Glutamatergic neuron (in vitro differentiated cells): Measurements from ENCODE around the gene PDYN. TPM values are rescaled to one million over a fixed set of nuclear protein-coding genes. Genes with fewer than 3 reads are reported as not detected.

Experiments used
- DNase-seq: peaks from one replicate; pipeline ENCODE4 v3.0.0; 2022
- H3K27ac Mint-ChIP-seq: one replicate; pipeline ENCODE4 v1.8.0; 2020; ENCODE audit warnings: mild to moderate bottlenecking, mixed read lengths, inconsistent platforms; ENCODE audit not compliant: unreplicated experiment
- H3K27me3 Mint-ChIP-seq: one replicate; pipeline ENCODE4 v1.8.0; 2020; ENCODE audit warnings: mild to moderate bottlenecking, moderate library complexity, mixed read lengths, inconsistent platforms; ENCODE audit not compliant: unreplicated experiment
- H3K36me3 Mint-ChIP-seq: one replicate; pipeline ENCODE4 v1.8.0; 2020; ENCODE audit warnings: mild to moderate bottlenecking, mixed read lengths, inconsistent platforms; ENCODE audit not compliant: unreplicated experiment
- H3K4me1 Mint-ChIP-seq: one replicate; pipeline ENCODE4 v1.8.0; 2020; ENCODE audit warnings: mild to moderate bottlenecking, low read depth, mixed read lengths, inconsistent platforms; ENCODE audit not compliant: unreplicated experiment
- H3K4me3 Mint-ChIP-seq: one replicate; pipeline ENCODE4 v1.8.0; 2020; ENCODE audit warnings: mild to moderate bottlenecking, mixed read lengths, inconsistent platforms; ENCODE audit not compliant: unreplicated experiment
- H3K9me3 Mint-ChIP-seq: one replicate; pipeline ENCODE4 v1.8.0; 2020; ENCODE audit warnings: mild to moderate bottlenecking, moderate library complexity, mixed read lengths, inconsistent platforms; ENCODE audit not compliant: unreplicated experiment
- total RNA-seq: library from RNA; stranded (reverse); fragmentation: NEBNext Ultra II Directional; extraction: Animal tissue kit (Norgen Biotek cat#: 25700); gene quantifications from one replicate; pipeline ENCODE4 v1.2.1, GENCODE V29; 2021; ENCODE audit not compliant: unreplicated experiment
- TF ChIP-seq, protein P1 (sequence below): fragments of 200-600 bp; sonication (generic); IDR thresholded peaks from one replicate; pipeline ENCODE4 v1.5.0; 2021; ENCODE audit not compliant: partially characterized antibody, unreplicated experiment

Gene PDYN
- total RNA-seq, 1 donor from 2014 or later: not detected

DNA sequence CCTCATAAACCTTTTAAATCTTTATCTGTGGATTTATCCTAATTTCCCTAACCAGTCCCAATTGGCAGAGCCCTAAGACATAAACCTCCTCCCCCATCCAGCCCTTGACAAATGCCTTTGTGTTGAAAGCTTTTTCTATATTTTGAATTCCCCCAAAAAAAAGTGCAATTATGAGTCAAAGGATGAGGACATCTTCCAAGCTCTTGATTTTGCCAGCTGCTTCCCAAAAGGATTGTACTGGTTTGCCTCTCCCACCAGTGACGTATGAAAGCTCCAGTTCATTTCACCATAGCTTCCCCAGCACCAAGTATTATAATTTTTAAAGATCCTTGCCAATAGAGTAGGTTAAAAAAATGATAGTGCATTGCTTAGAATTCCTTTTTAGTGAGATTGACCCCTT is 59.7 kb downstream of the PDYN start:
- peaks cover 8% of the 10 kb centered on the region for H3K27me3 Mint-ChIP-seq

DNA sequence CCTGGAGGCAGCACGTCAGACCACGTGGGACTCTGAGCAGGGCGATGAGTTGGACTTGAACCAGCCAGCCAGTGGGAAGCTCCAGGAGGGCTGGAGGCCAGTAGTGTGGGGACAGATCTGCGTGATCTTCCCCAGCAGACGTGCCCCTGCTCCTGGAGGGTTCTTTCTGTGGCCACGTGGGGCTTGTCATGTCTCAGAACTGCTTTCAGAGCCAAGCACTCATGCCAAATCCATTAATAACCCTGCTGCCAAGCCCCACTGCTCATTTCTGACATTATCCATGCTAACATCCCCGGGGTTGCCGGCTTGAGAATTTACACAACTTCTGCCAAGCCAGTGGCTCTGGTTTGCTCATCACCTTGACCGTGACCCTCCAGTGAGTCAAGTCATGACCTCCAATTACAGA is 60.4 kb downstream of the PDYN start:
- Mint-ChIP-seq H3K27me3 (peaks cover 8% of the 10 kb centered on the region), H3K4me1 (no peaks in the 10 kb centered on the region), H3K4me3 (no peak overlapping the region), H3K36me3 (no peaks in the 10 kb centered on the region), H3K27ac (no peak overlapping the region), H3K9me3 (peaks cover 5% of the 10 kb centered on the region)
- TF ChIP-seq, protein P1, sequence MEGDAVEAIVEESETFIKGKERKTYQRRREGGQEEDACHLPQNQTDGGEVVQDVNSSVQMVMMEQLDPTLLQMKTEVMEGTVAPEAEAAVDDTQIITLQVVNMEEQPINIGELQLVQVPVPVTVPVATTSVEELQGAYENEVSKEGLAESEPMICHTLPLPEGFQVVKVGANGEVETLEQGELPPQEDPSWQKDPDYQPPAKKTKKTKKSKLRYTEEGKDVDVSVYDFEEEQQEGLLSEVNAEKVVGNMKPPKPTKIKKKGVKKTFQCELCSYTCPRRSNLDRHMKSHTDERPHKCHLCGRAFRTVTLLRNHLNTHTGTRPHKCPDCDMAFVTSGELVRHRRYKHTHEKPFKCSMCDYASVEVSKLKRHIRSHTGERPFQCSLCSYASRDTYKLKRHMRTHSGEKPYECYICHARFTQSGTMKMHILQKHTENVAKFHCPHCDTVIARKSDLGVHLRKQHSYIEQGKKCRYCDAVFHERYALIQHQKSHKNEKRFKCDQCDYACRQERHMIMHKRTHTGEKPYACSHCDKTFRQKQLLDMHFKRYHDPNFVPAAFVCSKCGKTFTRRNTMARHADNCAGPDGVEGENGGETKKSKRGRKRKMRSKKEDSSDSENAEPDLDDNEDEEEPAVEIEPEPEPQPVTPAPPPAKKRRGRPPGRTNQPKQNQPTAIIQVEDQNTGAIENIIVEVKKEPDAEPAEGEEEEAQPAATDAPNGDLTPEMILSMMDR: no peak
- no peak for DNase-seq

More for the DNA sequence above, 59.7 kb downstream of the PDYN start:
- Mint-ChIP-seq H3K27ac (no peak overlapping the region), H3K9me3 (peaks cover 5% of the 10 kb centered on the region), H3K36me3 (no peaks in the 10 kb centered on the region), H3K4me1 (no peaks in the 10 kb centered on the region), H3K4me3 (no peak overlapping the region)
- no peak for DNase-seq
- TF ChIP-seq, protein P1: no peak

DNA sequence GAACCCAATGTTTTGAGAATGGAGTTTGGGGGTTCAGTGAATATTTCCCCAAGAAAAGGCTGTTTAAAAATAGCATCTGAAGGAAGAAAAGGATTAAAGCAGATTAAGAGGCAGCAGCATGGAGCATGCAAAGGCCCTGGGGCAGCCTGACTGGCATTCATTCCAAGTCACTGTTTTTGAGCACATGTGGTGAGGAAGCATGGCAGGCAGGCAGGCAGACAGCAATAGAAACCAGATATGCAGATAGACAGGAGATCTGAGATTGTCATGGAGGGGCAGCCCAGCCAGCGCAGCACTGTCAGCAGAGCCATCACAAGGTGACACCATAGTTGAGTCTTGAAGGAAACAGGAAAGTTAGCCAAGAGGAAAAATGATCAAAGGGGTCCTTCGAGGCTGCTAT is 60.9 kb downstream of the PDYN start:
- no peak for DNase-seq
- H3K36me3 Mint-ChIP-seq: no peaks in the 10 kb centered on the region
- peaks cover 5% of the 10 kb centered on the region for H3K27me3 Mint-ChIP-seq
- no peaks in the 10 kb centered on the region for H3K4me1 Mint-ChIP-seq
- H3K4me3 Mint-ChIP-seq: no peak overlapping the region
- TF ChIP-seq, protein P1: no peak
- no peak overlapping the region for H3K27ac Mint-ChIP-seq
- H3K9me3 Mint-ChIP-seq: peaks cover 3% of the 10 kb centered on the region

DNA sequence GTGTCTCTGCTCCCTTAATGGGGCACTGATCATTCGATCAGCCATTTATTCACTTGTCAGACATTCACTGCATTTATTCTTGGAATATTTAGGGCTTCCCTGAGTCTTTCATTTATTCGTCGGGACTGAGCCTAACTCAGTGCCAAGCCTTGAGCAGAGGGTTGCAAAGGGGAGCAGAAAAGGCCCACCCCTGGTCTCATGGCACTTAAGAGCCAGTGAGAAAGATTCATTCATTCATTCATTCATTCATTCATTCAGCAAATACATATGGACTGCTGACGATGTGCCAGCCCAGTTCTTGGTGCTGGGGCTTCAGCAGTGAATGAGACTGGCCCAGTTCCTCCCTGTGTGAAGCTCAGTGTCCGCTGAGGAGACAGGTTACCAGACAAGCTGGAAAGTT is 62.0 kb downstream of the PDYN start:
- DNase-seq: no peak
- Mint-ChIP-seq H3K4me3 (no peak overlapping the region), H3K36me3 (no peaks in the 10 kb centered on the region), H3K9me3 (peaks cover 1% of the 10 kb centered on the region), H3K27ac (no peak overlapping the region), H3K27me3 (peaks cover 4% of the 10 kb centered on the region), H3K4me1 (no peaks in the 10 kb centered on the region)
- TF ChIP-seq, protein P1: no peak

DNA sequence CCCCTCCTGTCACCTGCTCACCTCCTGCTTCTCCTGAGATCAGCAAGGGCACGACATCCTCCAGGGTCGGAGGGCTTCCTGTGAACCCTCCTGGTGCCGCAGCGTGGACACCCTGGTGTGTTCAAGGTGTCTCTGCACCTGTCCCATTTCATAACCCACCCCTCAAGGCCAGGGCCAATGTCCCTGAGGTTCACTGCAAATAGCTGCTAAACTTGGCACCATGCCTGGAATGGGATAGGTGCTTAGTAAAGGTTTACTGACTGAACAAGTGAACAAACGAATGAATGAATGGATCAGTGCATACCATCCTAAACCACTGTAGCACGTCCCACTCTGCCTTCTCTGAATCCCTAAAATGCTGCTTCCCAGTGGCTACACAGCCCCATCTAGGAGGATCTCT is 63.7 kb downstream of the PDYN start:
- TF ChIP-seq, protein P1: no peak
- Mint-ChIP-seq H3K9me3 (no peaks in the 10 kb centered on the region), H3K27ac (no peak overlapping the region), H3K4me1 (no peaks in the 10 kb centered on the region), H3K36me3 (no peaks in the 10 kb centered on the region), H3K4me3 (no peak overlapping the region), H3K27me3 (no peaks in the 10 kb centered on the region)
- DNase-seq: no peak
